Stimulated activated CD8-positive, alpha-beta memory T cell treated with anti-CD3 and anti-CD28 coated beads, Interleukin-4, amount 100 ng/mL, for 48 hours (primary cell): ENCODE measurements around the gene SMYD4.
"Not testable (repeated sequence)": the region's sequence is repeated elsewhere in the genome, so short reads cannot be mapped to it uniquely, and the experiment has no call there.

Source experiments
- DNase-seq: peaks from one replicate; pipeline ENCODE4 v3.0.0-alpha.2; 2020

Gene SMYD4

DNA sequence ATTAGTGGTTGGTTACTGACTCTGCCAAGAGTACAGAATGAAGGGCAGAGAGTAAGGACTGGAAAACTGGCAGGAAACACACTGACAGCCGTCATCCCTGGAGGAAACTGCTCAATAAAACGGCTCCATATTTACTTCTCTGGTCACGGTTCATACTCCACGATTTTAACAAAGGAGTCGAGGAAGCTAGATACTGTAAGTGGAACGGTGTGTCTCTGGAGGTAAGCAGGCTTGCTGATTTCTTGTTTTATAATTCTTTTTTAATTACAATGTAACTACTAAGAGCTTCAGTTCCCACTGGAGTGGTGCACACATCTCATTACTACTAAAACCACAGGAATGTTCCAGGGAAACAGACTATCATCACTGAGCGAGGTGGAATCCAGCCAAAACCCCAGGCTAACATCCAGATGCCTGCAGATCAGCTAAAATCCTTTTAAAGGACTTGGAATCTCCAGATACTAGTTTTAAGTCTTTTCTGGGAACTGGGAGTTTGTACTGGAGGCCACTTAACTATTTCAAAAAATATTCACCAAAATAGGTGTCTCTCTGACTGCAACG is 50.1 kb downstream of the SMYD4 start:
- DNase-seq, result no peak

DNA sequence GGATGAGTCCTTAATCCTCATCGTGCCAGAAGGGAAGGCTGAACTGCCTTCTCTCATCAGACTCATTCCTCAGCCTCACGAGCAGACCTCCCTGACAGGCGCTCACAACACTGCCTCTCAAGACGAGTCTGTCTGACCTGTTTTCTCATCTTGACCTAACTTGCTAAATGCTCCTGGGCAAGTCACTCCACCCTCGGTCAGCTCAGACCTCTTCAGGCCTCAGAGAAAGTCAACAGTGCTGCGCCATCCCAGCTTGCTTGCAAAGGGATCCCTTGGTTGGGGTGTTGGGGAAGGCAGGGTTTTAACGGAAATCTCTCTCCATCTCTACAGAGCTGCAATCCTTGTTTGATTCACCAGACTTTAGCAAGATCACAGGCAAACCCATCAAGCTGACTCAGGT is 52.8 kb downstream of the SMYD4 start:
- no peak for DNase-seq

DNA sequence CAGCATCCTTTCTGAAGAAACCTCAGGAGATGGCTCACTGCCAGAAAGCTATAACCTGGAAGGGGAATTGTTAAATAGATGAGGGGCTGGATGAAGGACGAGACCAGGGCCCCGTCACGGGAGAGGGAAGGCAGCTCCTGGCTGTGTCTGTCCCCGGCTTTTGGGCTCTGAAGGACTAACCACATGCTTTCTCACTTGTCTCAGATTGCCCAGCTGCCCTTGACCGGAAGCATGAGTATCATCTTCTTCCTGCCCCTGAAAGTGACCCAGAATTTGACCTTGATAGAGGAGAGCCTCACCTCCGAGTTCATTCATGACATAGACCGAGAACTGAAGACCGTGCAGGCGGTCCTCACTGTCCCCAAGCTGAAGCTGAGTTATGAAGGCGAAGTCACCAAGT is 53.4 kb downstream of the SMYD4 start:
- no peak for DNase-seq

DNA sequence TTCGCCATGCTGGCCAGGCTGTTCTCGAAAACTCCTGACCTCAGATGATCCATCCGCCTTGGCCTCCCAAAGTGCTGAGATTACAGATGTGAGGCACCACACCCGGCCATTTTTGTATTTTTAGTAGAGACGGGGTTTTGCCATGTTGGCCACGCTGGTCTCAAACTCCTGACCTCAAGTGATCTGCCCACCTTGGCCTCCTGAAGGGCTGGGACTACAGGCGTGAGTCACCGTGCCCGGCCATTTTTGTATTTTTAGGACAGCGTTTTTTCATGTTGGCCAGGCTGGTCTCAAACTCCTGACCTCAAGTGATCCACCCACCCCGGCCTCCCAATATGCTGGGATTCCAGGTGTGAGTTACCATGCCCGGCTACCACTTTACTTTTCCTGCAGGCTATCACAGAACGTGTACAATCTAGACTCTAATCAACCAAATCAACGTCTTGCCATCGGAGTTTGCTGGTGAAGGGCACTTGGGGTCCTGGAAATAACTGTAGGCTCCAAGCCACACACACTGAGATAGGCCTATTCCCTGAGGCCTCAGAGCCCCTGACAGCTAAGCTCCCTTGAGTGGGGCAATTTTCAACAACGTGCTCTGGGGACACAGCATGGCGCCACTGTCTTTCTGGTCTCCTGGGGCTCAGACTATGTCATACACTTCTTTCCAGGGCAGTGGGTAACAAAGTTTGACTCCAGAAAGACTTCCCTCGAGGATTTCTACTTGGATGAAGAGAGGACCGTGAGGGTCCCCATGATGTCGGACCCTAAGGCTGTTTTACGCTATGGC is 55.1 kb downstream of the SMYD4 start:
- no peak for DNase-seq

DNA sequence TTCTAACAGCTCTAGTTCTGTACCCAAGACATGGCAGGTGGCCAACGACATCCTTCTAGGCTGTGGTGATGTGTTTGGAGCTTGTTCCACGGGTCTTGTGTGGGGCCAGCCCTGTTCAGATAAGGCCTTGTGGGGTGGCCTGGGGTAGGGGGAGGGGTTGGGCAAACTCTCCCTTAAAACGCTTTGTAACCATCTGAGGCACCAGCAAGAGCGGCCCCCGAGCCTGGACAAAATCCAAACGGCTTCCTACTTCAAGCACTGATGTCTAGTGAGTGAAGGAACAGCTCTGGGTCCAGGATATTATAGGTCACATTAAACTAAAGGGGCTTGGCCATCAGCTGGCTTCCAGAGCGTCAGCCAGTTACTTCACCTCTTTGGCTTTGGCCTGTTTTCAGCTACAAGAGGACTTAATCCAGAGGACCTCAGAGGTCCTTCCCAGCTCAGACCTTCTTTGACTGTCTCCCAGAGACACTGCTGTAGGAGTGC is 56.0 kb downstream of the SMYD4 start:
- DNase-seq, result no peak

DNA sequence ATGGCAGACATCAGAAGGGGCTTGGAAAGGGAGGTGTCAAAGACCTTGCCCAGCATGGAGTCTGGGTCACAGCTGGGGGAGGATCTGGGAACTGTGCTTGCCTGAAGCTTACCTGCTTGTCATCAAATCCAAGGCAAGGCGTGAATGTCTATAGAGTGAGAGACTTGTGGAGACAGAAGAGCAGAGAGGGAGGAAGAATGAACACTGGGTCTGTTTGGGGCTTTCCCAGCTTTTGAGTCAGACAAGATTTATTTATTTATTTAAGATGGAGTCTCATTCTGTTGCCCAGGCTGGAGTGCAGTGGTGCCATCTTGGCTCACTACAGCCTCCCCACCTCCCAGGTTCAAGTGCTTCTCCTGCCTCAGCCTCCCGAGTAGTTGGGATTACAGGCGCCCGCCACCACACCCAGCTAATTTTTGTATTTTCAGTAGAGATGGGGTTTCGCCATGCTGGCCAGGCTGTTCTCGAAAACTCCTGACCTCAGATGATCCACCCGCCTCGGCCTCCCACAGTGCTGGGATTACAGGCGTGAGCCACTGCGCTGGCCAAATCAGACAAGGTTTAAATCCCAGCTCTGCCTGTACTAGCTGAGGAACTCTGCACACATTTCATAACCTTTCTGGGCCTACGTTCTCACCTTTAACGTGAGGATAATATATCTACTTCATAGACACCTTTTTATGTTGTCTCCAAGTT is 56.6 kb downstream of the SMYD4 start:
- not testable (repeated sequence) for DNase-seq

DNA sequence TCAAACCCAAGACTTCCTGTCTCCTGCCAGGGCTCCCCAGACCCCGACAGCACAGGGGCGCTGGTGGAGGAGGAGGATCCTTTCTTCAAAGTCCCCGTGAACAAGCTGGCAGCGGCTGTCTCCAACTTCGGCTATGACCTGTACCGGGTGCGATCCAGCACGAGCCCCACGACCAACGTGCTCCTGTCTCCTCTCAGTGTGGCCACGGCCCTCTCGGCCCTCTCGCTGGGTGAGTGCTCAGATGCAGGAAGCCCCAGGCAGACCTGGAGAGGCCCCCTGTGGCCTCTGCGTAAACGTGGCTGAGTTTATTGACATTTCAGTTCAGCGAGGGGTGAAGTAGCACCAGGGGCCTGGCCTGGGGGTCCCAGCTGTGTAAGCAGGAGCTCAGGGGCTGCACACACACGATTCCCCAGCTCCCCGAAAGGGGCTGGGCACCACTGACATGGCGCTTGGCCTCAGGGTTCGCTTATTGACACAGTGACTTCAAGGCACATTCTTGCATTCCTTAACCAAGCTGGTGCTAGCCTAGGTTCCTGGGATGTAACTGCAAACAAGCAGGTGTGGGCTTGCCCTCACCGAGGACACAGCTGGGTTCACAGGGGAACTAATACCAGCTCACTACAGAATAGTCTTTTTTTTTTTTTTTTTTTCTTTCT is 59.8 kb downstream of the SMYD4 start:
- DNase-seq, result peak; percentile 40

DNA sequence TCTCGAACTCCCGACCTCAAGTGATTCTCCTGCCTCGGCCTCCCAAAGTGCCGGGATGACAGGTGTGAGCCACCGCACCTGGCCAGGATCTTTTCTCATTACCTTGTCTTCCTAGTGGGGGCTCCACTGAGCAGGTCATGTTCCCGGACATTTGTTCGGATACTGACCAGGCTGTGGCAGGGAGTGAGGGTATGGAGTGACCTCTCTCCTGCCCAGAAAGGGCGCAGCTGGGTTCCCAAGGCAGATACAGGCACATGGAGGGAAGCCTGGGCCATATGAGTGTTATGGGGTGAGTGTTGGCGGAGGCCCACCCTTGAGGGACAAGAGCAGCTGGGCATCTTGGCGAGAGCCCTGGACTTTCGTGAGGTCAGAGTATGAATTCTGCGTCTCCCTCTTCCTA is 62.3 kb downstream of the SMYD4 start:
- DNase-seq, result no peak

DNA sequence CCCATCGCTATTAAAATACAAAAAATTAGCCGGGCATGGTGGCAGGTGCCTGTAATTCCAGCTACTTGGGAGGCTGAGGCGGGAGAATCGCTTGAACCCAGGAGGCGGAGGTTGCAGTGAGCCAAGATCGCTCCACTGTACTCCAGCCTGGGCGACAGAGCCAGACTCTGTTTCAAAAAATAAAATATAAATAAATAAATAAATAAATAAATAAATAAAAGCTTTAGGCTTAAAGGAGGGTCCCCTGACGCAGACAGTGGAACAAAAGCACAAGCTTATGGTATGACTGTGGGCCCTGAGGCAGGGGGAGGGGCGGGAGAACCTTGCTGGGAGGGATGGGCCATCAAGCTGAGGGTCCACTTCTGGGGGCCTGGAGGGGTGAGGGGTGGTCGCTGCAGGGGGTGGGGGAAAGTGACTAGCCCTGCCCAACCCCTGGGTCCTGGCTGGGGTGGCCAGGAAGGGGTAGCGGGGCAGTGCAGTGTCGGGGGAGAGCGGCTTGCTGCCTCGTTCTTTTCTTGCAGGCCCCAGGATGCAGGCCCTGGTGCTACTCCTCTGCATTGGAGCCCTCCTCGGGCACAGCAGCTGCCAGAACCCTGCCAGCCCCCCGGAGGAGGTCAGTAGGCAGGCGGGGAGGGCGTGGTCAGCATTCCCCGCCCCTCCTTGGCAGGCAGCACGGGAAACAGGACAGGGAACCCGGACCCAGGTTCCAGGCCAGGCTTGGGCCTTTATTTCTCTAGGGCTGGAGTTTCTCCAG is 63.1 kb downstream of the SMYD4 start:
- no peak for DNase-seq

DNA sequence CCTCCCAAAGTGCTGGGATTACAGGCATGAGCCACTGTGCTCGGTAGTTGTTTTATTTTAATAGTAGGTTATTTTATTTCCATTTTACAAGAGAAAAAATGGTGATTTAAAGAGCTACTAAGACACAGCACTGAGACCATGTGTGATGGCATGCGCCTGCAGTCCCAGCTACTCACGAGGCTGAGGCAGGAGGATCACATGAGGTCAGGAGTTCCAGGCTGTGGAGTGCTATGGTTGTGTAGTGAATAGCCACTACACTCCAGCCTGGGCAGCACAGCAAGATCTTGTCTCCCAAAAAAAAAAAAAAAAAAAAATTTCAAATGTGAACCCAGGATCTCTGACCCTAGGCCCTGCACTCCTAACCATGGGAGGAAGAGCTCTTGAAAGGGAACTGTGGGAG is 64.1 kb downstream of the SMYD4 start:
- DNase-seq, result no peak

DNA sequence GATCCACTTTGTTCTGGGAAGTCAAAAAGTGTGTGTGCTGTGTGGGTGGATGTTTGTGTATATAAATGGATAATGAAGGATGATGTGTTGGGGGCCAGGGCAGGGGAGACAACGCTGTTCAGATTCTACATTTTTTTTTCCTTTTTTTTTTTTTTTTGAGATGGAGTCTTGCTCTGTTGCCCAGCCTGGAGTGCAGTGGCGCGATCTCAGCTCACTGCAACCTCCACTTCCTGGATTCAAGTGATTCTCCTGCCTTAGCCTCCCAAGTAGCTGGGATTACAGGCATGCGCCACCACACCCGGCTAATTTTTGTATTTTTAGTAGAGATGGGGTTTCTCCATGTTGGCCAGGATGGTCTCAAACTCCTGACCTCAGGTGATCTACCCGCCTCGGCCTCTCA is 65.0 kb downstream of the SMYD4 start:
- not testable (repeated sequence) for DNase-seq

DNA sequence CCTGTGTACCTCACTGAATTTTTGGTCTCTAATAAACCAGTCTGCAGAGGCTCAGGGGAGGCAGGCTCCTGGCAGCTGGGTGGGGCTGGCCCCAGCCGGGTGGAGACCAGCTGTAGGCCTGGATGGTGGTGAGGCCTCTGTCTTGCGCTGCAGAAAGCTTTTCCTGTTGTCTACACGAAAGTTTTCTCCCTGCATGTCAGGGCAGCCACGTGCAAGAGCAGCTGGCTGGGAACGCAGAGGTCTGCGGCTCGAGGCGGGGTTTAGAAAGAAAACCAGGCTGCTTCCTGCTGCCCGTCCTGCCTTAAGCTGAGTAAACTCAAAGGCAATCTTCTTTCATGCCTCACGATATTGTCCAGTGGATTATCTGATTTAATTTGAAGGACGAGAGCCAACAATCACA is 65.4 kb downstream of the SMYD4 start:
- peak; percentile 53 for DNase-seq

DNA sequence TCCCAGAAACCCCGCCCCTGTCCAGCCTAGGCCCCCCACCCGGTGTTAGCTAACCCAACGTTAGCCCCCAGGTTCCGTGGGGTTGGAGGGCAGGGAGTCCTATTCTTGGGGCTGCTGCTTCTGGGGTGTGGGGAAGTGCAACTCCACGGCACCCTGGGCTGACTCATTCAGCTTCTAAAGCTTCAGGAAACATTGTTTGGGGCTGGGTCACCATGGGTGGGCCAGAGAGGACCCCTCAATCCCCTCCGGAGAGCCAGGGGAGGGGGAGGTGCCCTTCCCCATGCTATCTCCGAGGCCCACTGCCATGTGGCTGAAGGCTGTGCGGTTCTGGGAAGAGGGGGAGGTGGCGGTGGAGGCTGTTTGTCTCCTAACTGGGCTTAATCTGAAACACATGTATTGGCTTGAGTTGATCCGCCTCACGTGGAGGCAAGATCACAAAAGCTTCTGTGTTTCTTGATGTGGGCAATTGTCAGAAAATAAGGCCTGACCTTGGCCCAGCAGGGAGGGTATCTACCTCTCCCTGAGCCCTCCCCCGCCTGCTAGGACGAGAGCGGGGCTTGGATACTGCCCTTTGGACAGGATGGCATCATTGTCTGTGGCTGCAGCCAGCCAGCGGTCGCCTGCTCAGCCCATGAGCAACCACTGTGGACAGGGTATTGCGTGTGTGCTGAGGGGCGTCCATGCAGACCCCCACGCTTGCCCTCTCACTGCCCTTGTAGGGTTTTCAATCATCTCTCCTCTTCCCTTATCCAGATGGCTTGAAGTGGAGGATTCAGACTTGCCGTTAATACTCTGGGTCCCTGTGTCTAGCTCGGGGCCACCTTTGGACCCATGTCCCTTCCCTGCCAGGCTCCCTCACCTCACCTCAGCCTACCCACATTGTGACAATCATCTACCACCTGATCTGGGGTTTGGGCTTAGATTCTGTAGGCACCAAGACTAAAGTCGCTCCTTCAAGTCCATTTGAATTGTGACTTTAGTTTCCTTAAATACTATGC is 66.5 kb downstream of the SMYD4 start:
- DNase-seq, result no peak

DNA sequence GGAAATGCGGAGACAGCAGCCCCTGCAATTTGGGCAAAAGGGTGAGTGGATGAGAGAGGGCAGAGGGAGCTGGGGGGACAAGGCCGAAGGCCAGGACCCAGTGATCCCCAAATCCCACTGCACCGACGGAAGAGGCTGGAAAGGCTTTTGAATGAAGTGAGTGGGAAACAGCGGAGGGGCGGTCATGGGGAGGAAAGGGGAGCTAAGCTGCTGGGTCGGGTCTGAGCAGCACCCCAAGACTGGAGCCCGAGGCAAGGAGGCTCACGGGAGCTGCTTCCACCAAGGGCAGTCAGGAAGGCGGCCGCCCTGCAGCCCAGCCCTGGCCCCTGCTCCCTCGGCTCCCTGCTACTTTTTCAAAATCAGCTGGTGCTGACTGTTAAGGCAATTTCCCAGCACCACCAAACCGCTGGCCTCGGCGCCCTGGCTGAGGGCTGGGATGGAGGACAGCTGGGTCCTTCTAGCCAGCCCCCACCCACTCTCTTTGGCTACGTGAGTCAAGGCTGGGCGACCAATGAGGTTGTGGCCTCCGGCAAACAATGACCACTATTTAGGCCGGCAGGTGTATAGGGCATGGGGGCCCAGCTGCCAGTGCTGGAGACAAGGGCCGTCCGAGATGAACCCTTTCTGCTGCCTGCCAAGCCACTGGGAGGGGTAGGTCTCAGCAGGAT is 67.3 kb downstream of the SMYD4 start:
- DNase-seq, result no peak

DNA sequence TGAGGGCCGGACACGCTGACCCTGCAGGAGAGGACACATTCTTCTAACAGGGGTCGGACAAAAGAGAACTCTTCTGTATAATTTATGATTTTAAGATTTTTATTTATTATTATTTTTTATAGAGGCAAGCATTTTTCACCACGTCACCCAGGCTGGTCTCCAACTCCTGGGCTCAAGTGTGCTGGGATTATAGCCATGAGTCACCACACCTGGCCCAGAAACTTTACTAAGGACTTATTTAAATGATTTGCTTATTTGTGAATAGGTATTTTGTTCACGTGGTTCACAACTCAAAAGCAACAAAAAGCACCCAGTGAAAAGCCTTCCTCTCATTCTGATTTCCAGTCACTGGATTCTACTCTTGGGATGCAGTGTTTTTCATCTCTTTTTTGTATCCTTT is 70.2 kb downstream of the SMYD4 start:
- no peak for DNase-seq

DNA sequence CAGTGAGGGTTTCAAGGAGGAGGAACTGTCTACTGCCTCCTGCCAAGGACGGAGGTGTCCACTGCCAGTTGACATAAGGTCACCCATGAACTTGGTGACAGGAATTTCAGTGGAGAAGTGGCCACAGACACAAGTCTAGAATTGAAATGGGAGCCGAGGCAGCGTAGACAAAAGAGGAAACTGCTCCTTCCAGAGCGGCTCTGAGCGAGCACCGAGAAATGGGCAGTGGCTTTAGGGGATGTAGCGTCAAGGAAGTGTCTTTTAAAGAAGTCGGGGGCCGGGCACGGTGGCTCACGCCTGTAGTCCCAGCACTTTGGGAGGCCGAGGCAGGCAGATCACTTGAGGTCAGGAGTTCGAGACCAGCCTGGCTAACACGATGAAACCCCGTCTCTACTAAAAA is 70.9 kb downstream of the SMYD4 start:
- no peak for DNase-seq

DNA sequence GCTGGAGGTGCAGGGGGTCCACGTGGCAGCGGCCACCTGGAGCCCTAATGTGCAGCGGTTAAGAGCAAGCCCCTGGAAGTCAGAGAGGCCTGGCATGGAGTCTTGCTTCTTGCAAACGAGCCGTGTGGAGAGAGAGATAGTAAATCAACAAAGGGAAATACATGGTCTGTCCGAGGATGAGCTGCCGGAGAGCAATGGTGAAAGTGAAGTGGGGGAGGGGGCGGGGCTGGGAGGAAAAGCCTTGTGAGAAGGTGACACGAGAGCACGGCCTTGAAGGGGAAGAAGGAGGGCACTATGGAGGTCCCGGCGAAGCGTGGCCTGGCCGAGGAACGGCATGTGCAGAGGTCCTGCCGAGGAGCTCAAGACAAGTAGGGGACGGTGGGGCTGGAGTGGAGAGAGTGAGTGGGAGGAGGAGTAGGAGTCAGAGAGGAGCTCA is 73.9 kb downstream of the SMYD4 start:
- DNase-seq, result no peak

DNA sequence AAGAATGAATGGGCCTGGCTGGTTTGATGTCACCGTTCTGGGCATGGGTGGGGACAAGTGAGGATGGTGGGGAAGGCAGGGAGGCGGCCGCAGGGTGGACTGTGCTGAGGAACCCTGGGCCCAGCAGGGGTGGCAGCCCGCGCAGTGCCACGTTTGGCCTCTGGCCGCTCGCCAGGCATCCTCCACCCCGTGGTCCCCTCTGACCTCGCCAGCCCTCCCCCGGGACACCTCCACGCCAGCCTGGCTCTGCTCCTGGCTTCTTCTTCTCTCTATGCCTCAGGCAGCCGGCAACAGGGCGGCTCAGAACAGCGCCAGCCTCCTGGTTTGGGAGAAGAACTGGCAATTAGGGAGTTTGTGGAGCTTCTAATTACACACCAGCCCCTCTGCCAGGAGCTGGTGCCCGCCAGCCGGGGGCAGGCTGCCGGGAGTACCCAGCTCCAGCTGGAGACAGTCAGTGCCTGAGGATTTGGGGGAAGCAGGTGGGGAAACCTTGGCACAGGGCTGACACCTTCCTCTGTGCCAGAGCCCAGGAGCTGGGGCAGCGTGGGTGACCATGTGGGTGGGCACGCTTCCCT is 74.4 kb downstream of the SMYD4 start:
- DNase-seq, result no peak

DNA sequence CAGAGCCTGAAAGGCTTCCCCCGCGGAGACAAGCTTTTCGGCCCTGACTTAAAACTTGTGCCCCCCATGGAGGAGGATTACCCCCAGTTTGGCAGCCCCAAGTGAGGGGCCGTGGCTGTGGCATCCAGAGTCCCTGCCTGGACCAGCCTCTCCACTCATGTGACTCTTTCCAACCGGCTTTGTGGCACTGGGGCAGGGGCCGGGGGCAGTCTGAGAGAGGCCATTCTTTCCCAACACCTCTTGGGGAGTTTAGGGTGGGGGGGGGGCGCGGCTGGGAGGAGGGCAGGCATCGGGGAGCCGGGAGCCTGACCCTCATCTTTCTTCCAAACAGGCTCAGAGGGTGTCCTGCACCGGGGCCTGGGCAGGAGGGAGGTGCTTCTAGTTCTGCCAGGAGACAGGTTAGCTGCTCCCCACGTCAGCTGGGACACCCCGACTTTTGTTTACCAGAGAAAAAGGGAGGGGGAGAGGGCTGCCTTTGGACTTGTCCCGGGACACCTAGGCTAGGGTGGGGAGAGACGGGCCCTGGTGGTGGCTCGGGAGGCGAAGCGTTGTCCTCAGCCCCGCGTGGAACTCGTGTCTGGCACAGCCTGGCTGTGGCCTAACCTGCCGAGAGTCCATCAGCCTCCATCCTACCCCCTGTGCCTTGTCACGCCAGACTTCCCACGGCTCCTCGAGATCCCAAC is 75.1 kb downstream of the SMYD4 start:
- no peak for DNase-seq
